ENCODE measurements around the gene SLC25A24.

Gene SLC25A24

GRCh38 chr1:108113496-108113895, 86.6 kb downstream of the SLC25A24 start:
- POLR2A ChIA-PET, result no interaction called here
- TF ChIP-seq LEF1 (IDR thresholded peaks at IDR 0.05; ENCODE audit: borderline replicate concordance) (no peak), HDGF (IDR thresholded peaks at IDR 0.05; ENCODE audit: borderline replicate concordance) (no peak), ELF4 (IDR thresholded peaks at IDR 0.05) (no peak), TARDBP (IDR thresholded peaks at IDR 0.05) (no peak), PKNOX1 (IDR thresholded peaks at IDR 0.05) (no peak), SUZ12 (IDR thresholded peaks at IDR 0.05) (no peak), SP1 (IDR thresholded peaks at IDR 0.05) (no peak), BHLHE40 (IDR thresholded peaks at IDR 0.05; ENCODE audit: borderline replicate concordance) (no peak), L3MBTL2 (conservative IDR thresholded peaks at IDR 0.05) (no peak), ZNF384 (IDR thresholded peaks at IDR 0.05) (no peak), CTBP1 (IDR thresholded peaks at IDR 0.05; ENCODE audit: borderline replicate concordance) (no peak), FOXK2 (IDR thresholded peaks at IDR 0.05) (no peak), FOXM1 (IDR thresholded peaks at IDR 0.05; ENCODE audit: borderline replicate concordance) (no peak), FOXA1 (IDR thresholded peaks at IDR 0.05) (no peak), ARNT (IDR thresholded peaks at IDR 0.05) (no peak), NFRKB (IDR thresholded peaks at IDR 0.05) (no peak)
- DNase-seq (ENCODE audit: extremely low spot score), result no peak
- CTCF ChIA-PET, result no interaction called here

GRCh38 chr1:108109295-108109973, 90.7 kb downstream of the SLC25A24 start:
- ChIA-PET CTCF (no interaction called here), POLR2A (no interaction called here)
- TF ChIP-seq ARNT (IDR thresholded peaks at IDR 0.05), result no peak
- TF ChIP-seq NFRKB (IDR thresholded peaks at IDR 0.05), result no peak
- no peak for TF ChIP-seq PKNOX1 (IDR thresholded peaks at IDR 0.05)
- TF ChIP-seq TARDBP (IDR thresholded peaks at IDR 0.05), result no peak
- TF ChIP-seq FOXA1 (IDR thresholded peaks at IDR 0.05), result no peak
- no peak for TF ChIP-seq L3MBTL2 (conservative IDR thresholded peaks at IDR 0.05)
- TF ChIP-seq ZNF384 (IDR thresholded peaks at IDR 0.05), result no peak
- TF ChIP-seq LEF1 (IDR thresholded peaks at IDR 0.05; ENCODE audit: borderline replicate concordance), result no peak
- TF ChIP-seq HDGF (IDR thresholded peaks at IDR 0.05; ENCODE audit: borderline replicate concordance), result no peak
- no peak for DNase-seq (ENCODE audit: extremely low spot score)

- ChIA-PET POLR2A (no interaction called here), CTCF (no interaction called here)
- no peak for TF ChIP-seq CTBP1 (IDR thresholded peaks at IDR 0.05; ENCODE audit: borderline replicate concordance)
- TF ChIP-seq ELF4 (IDR thresholded peaks at IDR 0.05), result no peak
- TF ChIP-seq L3MBTL2 (conservative IDR thresholded peaks at IDR 0.05), result no peak
- TF ChIP-seq PKNOX1 (IDR thresholded peaks at IDR 0.05), result no peak
- no peak for TF ChIP-seq FOXK2 (IDR thresholded peaks at IDR 0.05)
- no peak for TF ChIP-seq SUZ12 (IDR thresholded peaks at IDR 0.05)
- TF ChIP-seq BHLHE40 (IDR thresholded peaks at IDR 0.05; ENCODE audit: borderline replicate concordance), result no peak
- DNase-seq (ENCODE audit: extremely low spot score), result no peak
These were observed 92.0 kb downstream of the SLC25A24 start for GRCh38 chr1:108108119-108108518.

GRCh38 chr1:108107658-108108057, 92.5 kb downstream of the SLC25A24 start:
- no peak for DNase-seq (ENCODE audit: extremely low spot score)
- no peak for TF ChIP-seq HDGF (IDR thresholded peaks at IDR 0.05; ENCODE audit: borderline replicate concordance)
- no peak for TF ChIP-seq SUZ12 (IDR thresholded peaks at IDR 0.05)
- TF ChIP-seq CTBP1 (IDR thresholded peaks at IDR 0.05; ENCODE audit: borderline replicate concordance), result no peak
- TF ChIP-seq L3MBTL2 (conservative IDR thresholded peaks at IDR 0.05), result no peak
- no peak for TF ChIP-seq BHLHE40 (IDR thresholded peaks at IDR 0.05; ENCODE audit: borderline replicate concordance)
- no peak for TF ChIP-seq FOXM1 (IDR thresholded peaks at IDR 0.05; ENCODE audit: borderline replicate concordance)
- no peak for TF ChIP-seq ZNF384 (IDR thresholded peaks at IDR 0.05)
- TF ChIP-seq FOXK2 (IDR thresholded peaks at IDR 0.05), result no peak
- no peak for TF ChIP-seq TARDBP (IDR thresholded peaks at IDR 0.05)
- TF ChIP-seq PKNOX1 (IDR thresholded peaks at IDR 0.05), result no peak
- POLR2A ChIA-PET, result no interaction called here
- CTCF ChIA-PET, result no interaction called here

- no peak for TF ChIP-seq HDGF (IDR thresholded peaks at IDR 0.05; ENCODE audit: borderline replicate concordance)
- TF ChIP-seq BHLHE40 (IDR thresholded peaks at IDR 0.05; ENCODE audit: borderline replicate concordance), result no peak
- no peak for TF ChIP-seq NFRKB (IDR thresholded peaks at IDR 0.05)
- no peak for TF ChIP-seq PKNOX1 (IDR thresholded peaks at IDR 0.05)
- TF ChIP-seq SUZ12 (IDR thresholded peaks at IDR 0.05), result no peak
- TF ChIP-seq FOXA1 (IDR thresholded peaks at IDR 0.05), result no peak
- TF ChIP-seq SP1 (IDR thresholded peaks at IDR 0.05), result no peak
- TF ChIP-seq LEF1 (IDR thresholded peaks at IDR 0.05; ENCODE audit: borderline replicate concordance), result no peak
- no peak for TF ChIP-seq FOXK2 (IDR thresholded peaks at IDR 0.05)
- TF ChIP-seq FOXM1 (IDR thresholded peaks at IDR 0.05; ENCODE audit: borderline replicate concordance), result no peak
- no peak for TF ChIP-seq TARDBP (IDR thresholded peaks at IDR 0.05)
- TF ChIP-seq CTBP1 (IDR thresholded peaks at IDR 0.05; ENCODE audit: borderline replicate concordance), result no peak
- TF ChIP-seq ELF4 (IDR thresholded peaks at IDR 0.05), result no peak
- no peak for TF ChIP-seq L3MBTL2 (conservative IDR thresholded peaks at IDR 0.05)
- ChIA-PET CTCF (no interaction called here), POLR2A (no interaction called here)
- no peak for DNase-seq (ENCODE audit: extremely low spot score)
These were observed 93.4 kb downstream of the SLC25A24 start for GRCh38 chr1:108106775-108107174.
